Measurements from ENCODE around the gene RUSF1. TPM values are rescaled to one million over a fixed set of nuclear protein-coding genes. Genes with fewer than 3 reads are reported as not detected.
A peak's percentile ranks its signal among the peaks of the same experiment; 100 is the strongest.

Gene RUSF1
- total and polyA plus RNA-seq, 12 donors, result 41.2 to 110 (median 65.3) TPM

DNA sequence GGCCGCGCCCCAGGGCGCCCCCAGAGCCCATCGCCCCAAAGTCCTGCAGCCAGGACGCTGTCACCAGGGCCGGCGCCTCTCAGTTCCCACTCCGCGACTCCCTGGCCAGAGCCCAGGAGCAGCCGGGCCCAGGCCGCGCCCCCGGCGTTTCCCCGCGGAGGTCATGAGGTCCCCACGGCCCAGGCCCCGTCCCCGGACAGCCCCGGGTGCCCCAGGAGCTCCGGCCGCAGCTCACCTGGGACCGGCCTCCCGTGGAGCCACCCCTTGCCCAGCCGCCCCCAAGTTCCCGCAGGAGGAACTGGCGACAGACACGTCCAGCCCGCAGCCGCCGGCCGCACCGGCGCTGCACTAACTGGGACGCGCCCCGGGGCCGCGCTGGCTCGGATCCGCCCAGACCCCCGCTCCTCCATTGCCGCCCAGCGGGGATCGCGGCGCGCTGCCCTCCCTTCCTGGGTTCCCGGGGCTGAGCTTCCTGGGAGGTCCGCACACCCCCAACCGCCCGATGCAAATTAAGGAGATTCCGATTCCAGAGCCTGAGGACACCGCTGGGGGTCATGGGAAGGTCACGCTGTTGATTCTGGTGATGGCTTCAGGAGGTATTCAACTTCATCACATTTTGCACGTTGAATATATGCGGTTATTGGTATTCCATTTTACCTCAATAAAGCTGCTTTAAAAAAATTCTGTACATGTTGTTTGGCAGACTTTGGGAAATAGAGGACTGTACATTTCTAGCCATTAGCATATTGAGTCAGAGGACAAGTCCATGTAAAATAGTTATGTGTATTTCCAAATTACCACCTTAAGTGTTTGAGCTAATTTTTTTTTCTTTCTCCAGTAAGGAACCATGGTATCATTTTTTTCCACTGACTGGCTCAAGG, 29.4 kb upstream of the RUSF1 start:
- no peak for DNase-seq
- TF ChIP-seq POLR2A (IDR thresholded peaks at IDR 0.05), result no peak
- TF ChIP-seq, protein P1, sequence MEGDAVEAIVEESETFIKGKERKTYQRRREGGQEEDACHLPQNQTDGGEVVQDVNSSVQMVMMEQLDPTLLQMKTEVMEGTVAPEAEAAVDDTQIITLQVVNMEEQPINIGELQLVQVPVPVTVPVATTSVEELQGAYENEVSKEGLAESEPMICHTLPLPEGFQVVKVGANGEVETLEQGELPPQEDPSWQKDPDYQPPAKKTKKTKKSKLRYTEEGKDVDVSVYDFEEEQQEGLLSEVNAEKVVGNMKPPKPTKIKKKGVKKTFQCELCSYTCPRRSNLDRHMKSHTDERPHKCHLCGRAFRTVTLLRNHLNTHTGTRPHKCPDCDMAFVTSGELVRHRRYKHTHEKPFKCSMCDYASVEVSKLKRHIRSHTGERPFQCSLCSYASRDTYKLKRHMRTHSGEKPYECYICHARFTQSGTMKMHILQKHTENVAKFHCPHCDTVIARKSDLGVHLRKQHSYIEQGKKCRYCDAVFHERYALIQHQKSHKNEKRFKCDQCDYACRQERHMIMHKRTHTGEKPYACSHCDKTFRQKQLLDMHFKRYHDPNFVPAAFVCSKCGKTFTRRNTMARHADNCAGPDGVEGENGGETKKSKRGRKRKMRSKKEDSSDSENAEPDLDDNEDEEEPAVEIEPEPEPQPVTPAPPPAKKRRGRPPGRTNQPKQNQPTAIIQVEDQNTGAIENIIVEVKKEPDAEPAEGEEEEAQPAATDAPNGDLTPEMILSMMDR (IDR thresholded peaks at IDR 0.05), result no peak
- Histone ChIP-seq H3K36me3 (replicated peaks in 1 of 2) (no peaks in the 10 kb centered on the region), H3K27me3 (peaks cover 32% of the 10 kb centered on the region), H3K9me3 (replicated peaks in 1 of 3) (no peaks in the 10 kb centered on the region), H3K27ac (no peak overlapping the region), H3K4me3 (peak overlapping the region in 1 of 4 donors; percentile 49), H3K4me1 (replicated peaks in 1 of 2) (no peaks in the 10 kb centered on the region)
- WGBS, 4 donors, result 4 to 13% (median 9%) methylated on average over 25 to 57 of the region's 57 CpGs
- intact Hi-C loops (cut with DNase I), result no loop called here

DNA sequence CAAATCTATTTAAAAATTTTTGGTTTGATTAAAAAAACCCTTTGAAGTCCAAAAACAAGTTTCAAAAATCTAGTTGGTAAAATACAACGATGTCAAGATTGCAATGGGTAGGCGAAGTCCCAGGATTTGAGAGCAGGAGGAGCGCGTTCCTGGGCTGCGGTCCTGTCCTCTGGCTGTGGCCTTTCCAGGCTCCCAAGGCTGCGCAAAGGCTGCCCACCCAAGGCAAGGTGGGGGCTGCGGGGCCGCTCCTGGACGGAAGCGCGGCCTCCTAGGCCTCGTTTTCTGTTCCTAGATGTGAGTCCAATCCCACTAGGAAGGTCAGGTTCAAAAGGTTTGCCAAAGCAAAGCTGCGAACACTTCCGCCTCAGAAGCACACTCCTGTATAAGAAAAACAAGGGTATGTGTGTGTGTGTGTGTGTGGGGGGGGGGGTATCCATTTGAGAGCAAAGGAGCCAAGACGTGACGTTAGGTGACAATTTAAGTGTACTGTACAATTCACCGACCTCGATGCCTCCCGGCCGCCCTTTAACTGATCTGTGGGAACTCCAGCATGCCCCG, 28.7 kb upstream of the RUSF1 start:
- Histone ChIP-seq H3K4me3 (no peak overlapping the region), H3K27ac (no peak overlapping the region), H3K9me3 (replicated peaks in 1 of 3) (no peaks in the 10 kb centered on the region), H3K4me1 (replicated peaks in 1 of 2) (no peaks in the 10 kb centered on the region), H3K27me3 (peaks cover 32% of the 10 kb centered on the region), H3K36me3 (replicated peaks in 1 of 2) (no peaks in the 10 kb centered on the region)
- 60 to 95% (median 74%) methylated on average over 14 to 21 of the region's 21 CpGs for WGBS, 4 donors
- TF ChIP-seq, protein P1 (IDR thresholded peaks at IDR 0.05), result no peak
- no peak for TF ChIP-seq POLR2A (IDR thresholded peaks at IDR 0.05)
- DNase-seq, result no peak
- intact Hi-C loops (cut with DNase I), result no loop called here

DNA sequence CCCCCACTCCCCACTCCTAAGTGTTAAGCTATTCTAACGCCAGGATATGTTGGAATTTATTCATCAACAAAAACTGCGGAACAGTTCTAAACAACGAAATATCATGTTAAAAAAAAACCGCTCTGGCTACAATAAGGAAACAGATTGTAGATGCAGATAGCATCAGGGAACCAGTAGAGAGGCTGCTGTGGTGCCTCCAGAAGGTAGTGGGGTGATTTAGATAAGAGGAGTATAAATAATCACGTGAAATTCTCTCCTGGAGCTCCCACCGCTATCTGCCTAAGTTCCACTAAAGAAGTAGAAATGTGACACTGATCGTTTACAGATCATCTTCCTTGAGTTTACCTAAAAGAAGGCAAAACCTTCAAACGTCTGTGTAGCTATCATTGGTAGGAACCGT, 27.5 kb upstream of the RUSF1 start:
- no peak overlapping the region for H3K4me3 ChIP-seq

DNA sequence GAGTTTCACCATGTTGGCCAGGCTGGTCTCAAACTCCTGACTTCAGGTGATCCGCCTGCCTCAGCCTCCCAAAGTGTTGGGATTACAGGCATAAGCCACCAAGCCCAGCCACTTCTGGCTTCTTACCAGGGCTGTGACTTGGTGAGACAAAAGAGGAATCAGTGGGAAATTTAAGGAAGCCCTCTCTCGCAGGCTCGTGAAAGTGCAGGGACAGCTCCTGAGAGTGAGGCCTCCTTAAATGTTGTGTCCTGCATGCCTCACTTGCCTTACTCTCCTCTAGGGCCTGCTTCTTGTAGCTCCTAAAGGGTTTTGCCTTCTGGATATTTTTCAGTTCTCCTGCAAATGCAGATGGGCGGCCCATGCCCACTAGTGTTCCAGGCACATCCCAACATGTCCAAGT, 24.7 kb upstream of the RUSF1 start:
- H3K27me3 ChIP-seq, result peaks cover 22% of the 10 kb centered on the region
- no peak overlapping the region for H3K27ac ChIP-seq
- no peaks in the 10 kb centered on the region for H3K36me3 ChIP-seq (replicated peaks in 1 of 2)
- DNase-seq, result no peak
- H3K4me3 ChIP-seq, result no peak overlapping the region
- no peaks in the 10 kb centered on the region for H3K4me1 ChIP-seq (replicated peaks in 1 of 2)
- intact Hi-C loops (cut with DNase I), result no loop called here
- 72 to 86% (median 81%) methylated on average over 4 of the region's 4 CpGs for WGBS, 4 donors
- no peaks in the 10 kb centered on the region for H3K9me3 ChIP-seq (replicated peaks in 1 of 3)
- no peak for TF ChIP-seq POLR2A (IDR thresholded peaks at IDR 0.05)

More for the DNA sequence above, 27.5 kb upstream of the RUSF1 start:
- H3K27ac ChIP-seq, result no peak overlapping the region
- intact Hi-C loops (cut with DNase I), result no loop called here
- WGBS, 4 donors, result 49 to 57% (median 56%) methylated on average over 9 of the region's 9 CpGs
- H3K9me3 ChIP-seq (replicated peaks in 1 of 3), result no peaks in the 10 kb centered on the region
- no peaks in the 10 kb centered on the region for H3K4me1 ChIP-seq (replicated peaks in 1 of 2)
- DNase-seq, result no peak
- no peaks in the 10 kb centered on the region for H3K36me3 ChIP-seq (replicated peaks in 1 of 2)
- TF ChIP-seq, protein P1 (IDR thresholded peaks at IDR 0.05), result no peak
- no peak for TF ChIP-seq POLR2A (IDR thresholded peaks at IDR 0.05)
- H3K27me3 ChIP-seq, result peaks cover 32% of the 10 kb centered on the region

All from adrenal gland (tissue), 12 donors.